K562 (cell line): Measurements from ENCODE around the gene STON1.

Experiments
- CREB5 ChIP-seq: fragments of 250-450 bp; sonication (Bioruptor Pico); IDR thresholded peaks from 2 replicates; pipeline ENCODE4 v1.5.0; 2020; ENCODE audit warnings: mild to moderate bottlenecking
- CTCF ChIP-seq, 3 experiments: IDR thresholded peaks in 2 of 3; conservative IDR thresholded peaks in 1 of 3; 2 replicates each; pipeline ENCODE4 v1.5.1; 2011 to 2012; ENCODE audit warnings: low read length in 3 of 3, mild to moderate bottlenecking in 3 of 3, control low read depth in 2 of 3, improper control_type of control experiment in 1 of 3, inconsistent platforms in 1 of 3, low read depth in 1 of 3, mixed read lengths in 1 of 3, moderate library complexity in 1 of 3; ENCODE audit not compliant: insufficient read depth in 2 of 3
- FOXO4 ChIP-seq: fragments of 450-650 bp; formaldehyde crosslinking; IDR thresholded peaks from 2 replicates; pipeline ENCODE4 v1.4.0; 2020; ENCODE audit warnings: mild to moderate bottlenecking, moderate library complexity
- MXI1 ChIP-seq: IDR thresholded peaks from 2 replicates; pipeline ENCODE4 v1.6.1; 2011; ENCODE audit warnings: low read depth, mild to moderate bottlenecking, improper control_type of control experiment, low read length
- POLR2A ChIP-seq: fragments of 450-650 bp; conservative IDR thresholded peaks from 2 replicates; pipeline ENCODE4 v1.6.1; 2016
- XRCC5 ChIP-seq: fragments of 200-400 bp; formaldehyde crosslinking; IDR thresholded peaks from 2 replicates; pipeline ENCODE4 v1.6.1; 2017; ENCODE audit warnings: low read depth, mild to moderate bottlenecking, low read length
- ZFP91 ChIP-seq: sonication (generic); formaldehyde crosslinking; IDR thresholded peaks from 2 replicates; pipeline ENCODE4 v1.8.0; 2022; ENCODE audit warnings: mild to moderate bottlenecking, missing genetic modification reagents
- ZNF143 ChIP-seq: sonication (generic); formaldehyde crosslinking; IDR thresholded peaks from 2 replicates; pipeline ENCODE4 v1.9.0; 2022; ENCODE audit warnings: mild to moderate bottlenecking, missing genetic modification reagents

GRCh38 chr2:48551548-48551947 is 21.6 kb downstream of the STON1 start:
- TF ChIP-seq XRCC5: no peak
- no peak for TF ChIP-seq CTCF (IDR thresholded peaks at IDR 0.05 in 2 of 3, conservative IDR thresholded peaks at IDR 0.05 in 1 of 3; ENCODE audit: insufficient read depth in 2 of 3, low read depth in 1 of 3, low read length in 3 of 3)
- TF ChIP-seq ZFP91 (CRISPR knock-in tag): no peak
- no peak for TF ChIP-seq POLR2A
- no peak for TF ChIP-seq MXI1
- TF ChIP-seq CREB5 (CRISPR knock-in tag): no peak
- TF ChIP-seq FOXO4 (CRISPR knock-in tag): no peak
- TF ChIP-seq ZNF143 (CRISPR knock-in tag): no peak
